ENCODE data around the gene SLC25A10.

SLC25A10 gene

GRCh38 chr17:81703747-81704654 is 8.1 kb upstream of the SLC25A10 start:
- H3K4me3 ChIP-seq (ENCODE audit: control insufficient read depth, low read depth, low read length), result peak overlapping the region; percentile 87
- DNase-seq (ENCODE audit: low read depth), result no peak

GRCh38 chr17:81705518-81706231 is 6.4 kb upstream of the SLC25A10 start:
- no peak for DNase-seq (ENCODE audit: low read depth)
- TF ChIP-seq CTCF (conservative IDR thresholded peaks at IDR 0.05; ENCODE audit: control insufficient read depth, insufficient read depth, low read depth, low read length), result no peak
- no peak overlapping the region for H3K4me3 ChIP-seq (ENCODE audit: control insufficient read depth, low read depth, low read length)

More at GRCh38 chr17:81703747-81704654, 8.1 kb upstream of the SLC25A10 start:
- TF ChIP-seq CTCF (conservative IDR thresholded peaks at IDR 0.05; ENCODE audit: control insufficient read depth, insufficient read depth, low read depth, low read length), result no peak

GRCh38 chr17:81706232-81706611 is 5.9 kb upstream of the SLC25A10 start:
- no peak for DNase-seq (ENCODE audit: low read depth)
- H3K4me3 ChIP-seq (ENCODE audit: control insufficient read depth, low read depth, low read length), result no peak overlapping the region
- no peak for TF ChIP-seq CTCF (conservative IDR thresholded peaks at IDR 0.05; ENCODE audit: control insufficient read depth, insufficient read depth, low read depth, low read length)

GRCh38 chr17:81706757-81707624 is 5.1 kb upstream of the SLC25A10 start:
- no peak for TF ChIP-seq CTCF (conservative IDR thresholded peaks at IDR 0.05; ENCODE audit: control insufficient read depth, insufficient read depth, low read depth, low read length)
- H3K4me3 ChIP-seq (ENCODE audit: control insufficient read depth, low read depth, low read length), result no peak overlapping the region
- DNase-seq (ENCODE audit: low read depth), result no peak

GRCh38 chr17:81707725-81708646 is 4.1 kb upstream of the SLC25A10 start:
- H3K4me3 ChIP-seq (ENCODE audit: control insufficient read depth, low read depth, low read length), result no peak overlapping the region
- TF ChIP-seq CTCF (conservative IDR thresholded peaks at IDR 0.05; ENCODE audit: control insufficient read depth, insufficient read depth, low read depth, low read length), result no peak
- no peak for DNase-seq (ENCODE audit: low read depth)

All from fibroblast of mammary gland (primary cell).